Stimulated activated CD8-positive, alpha-beta memory T cell treated with anti-CD3 and anti-CD28 coated beads, Interleukin-4, amount 100 ng/mL, for 1 hour (primary cell): ENCODE data around the gene TSPAN32.

Experiments
- DNase-seq, 2 donors: peaks; one replicate each; pipeline ENCODE4 v3.0.0-alpha.2; 2020; ENCODE audit warnings: low read depth in 2 of 2, low spot score in 1 of 2

TSPAN32 gene

GRCh38 chr11:2301631-2302305, at the start of gene TSPAN32, which contains the start of gene C11orf21:
Gene TSPAN32 (plus strand): TSS chr11:2302013. CDS start chr11:2302150, 137 bp downstream.
Gene C11orf21 (minus strand): TSS chr11:2301918. CDS start chr11:2301808, 110 bp downstream.
- peak in 1 of 2 donors; percentile 46 for DNase-seq

- DNase-seq: no peak
These were observed 49.8 kb upstream of the TSPAN32 start for GRCh38 chr11:2252018-2252417.

GRCh38 chr11:2256293-2256913, 45.4 kb upstream of the TSPAN32 start:
- no peak for DNase-seq

GRCh38 chr11:2256951-2257700, 44.7 kb upstream of the TSPAN32 start:
- no peak for DNase-seq

GRCh38 chr11:2258501-2259465, 43.0 kb upstream of the TSPAN32 start:
- DNase-seq: no peak

- no peak for DNase-seq
These were observed 42.4 kb upstream of the TSPAN32 start for GRCh38 chr11:2259466-2259830.

GRCh38 chr11:2259897-2260451, 41.8 kb upstream of the TSPAN32 start:
- no peak for DNase-seq

GRCh38 chr11:2260491-2261364, 41.1 kb upstream of the TSPAN32 start:
- DNase-seq: no peak

- DNase-seq: no peak
These were observed 40.2 kb upstream of the TSPAN32 start for GRCh38 chr11:2261436-2262230.

GRCh38 chr11:2262301-2263070, 39.3 kb upstream of the TSPAN32 start:
- no peak for DNase-seq

GRCh38 chr11:2263071-2263565, 38.7 kb upstream of the TSPAN32 start:
- no peak for DNase-seq

- DNase-seq: no peak
These were observed 38.0 kb upstream of the TSPAN32 start for GRCh38 chr11:2263724-2264360.

GRCh38 chr11:2264366-2265053, 37.3 kb upstream of the TSPAN32 start:
- DNase-seq: no peak

GRCh38 chr11:2265396-2265795, 36.4 kb upstream of the TSPAN32 start:
- DNase-seq: no peak

GRCh38 chr11:2265854-2266585, 35.8 kb upstream of the TSPAN32 start:
- DNase-seq: no peak
